ENCODE data around the gene CLEC4M.

CLEC4M gene

DNA sequence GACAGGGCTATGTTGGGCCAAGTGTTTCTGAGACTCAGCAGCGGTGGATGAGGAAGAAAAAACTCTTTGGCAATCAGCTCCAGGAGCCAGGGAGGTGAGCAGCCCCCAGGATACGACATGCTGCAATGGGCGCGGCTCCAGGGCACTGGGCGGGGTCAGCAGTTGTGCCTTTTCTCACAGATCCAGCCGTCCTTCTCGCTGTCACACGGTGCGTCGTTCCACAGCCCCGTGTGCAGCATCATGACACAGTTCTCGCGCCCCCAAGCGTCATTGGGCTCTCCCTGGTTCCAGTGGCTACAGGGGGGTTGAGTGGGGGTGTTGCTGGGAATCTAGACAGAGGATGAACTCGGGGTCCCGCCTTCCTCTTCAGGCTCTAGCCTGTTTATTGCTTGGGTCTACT lies 33.8 kb upstream of the CLEC4M start:
- Histone ChIP-seq H3K9me3 (ENCODE audit: insufficient read depth, low read length) (no peaks in the 10 kb centered on the region; the same call in 1 of the 2 replicates), H3K4me3 (ENCODE audit: insufficient read length, low read depth) (no peak overlapping the region), H3K4me1 (ENCODE audit: insufficient read depth, insufficient read length) (peaks cover 8% of the 10 kb centered on the region), H3K9ac (ENCODE audit: insufficient read length, low read depth) (no peak overlapping the region), H3K36me3 (ENCODE audit: insufficient read depth, insufficient read length, low read length) (no peaks in the 10 kb centered on the region), H3K27me3 (ENCODE audit: insufficient read depth, insufficient read length) (peaks cover 56% of the 10 kb centered on the region)
- TF ChIP-seq YY1 (IDR thresholded peaks at IDR 0.05; ENCODE audit: insufficient read depth, insufficient read length) (no peak), ZNF274 (IDR thresholded peaks at IDR 0.05; ENCODE audit: low read depth, low read length) (no peak), SUZ12 (IDR thresholded peaks at IDR 0.05; ENCODE audit: extremely low read depth, insufficient read depth, insufficient read length) (no peak)
- DNase-seq (ENCODE audit: low read depth, low spot score), result no peak

GRCh38 chr19:7729831-7730285 lies 33.2 kb upstream of the CLEC4M start:
- no peaks in the 10 kb centered on the region for H3K36me3 ChIP-seq (ENCODE audit: insufficient read depth, insufficient read length, low read length)
- peak overlapping the region; percentile 35 for H3K9ac ChIP-seq (ENCODE audit: insufficient read length, low read depth)
- H3K27me3 ChIP-seq (ENCODE audit: insufficient read depth, insufficient read length), result peaks cover 60% of the 10 kb centered on the region
- peaks cover 8% of the 10 kb centered on the region for H3K4me1 ChIP-seq (ENCODE audit: insufficient read depth, insufficient read length)
- TF ChIP-seq SUZ12 (IDR thresholded peaks at IDR 0.05; ENCODE audit: extremely low read depth, insufficient read depth, insufficient read length) (no peak), ZNF274 (IDR thresholded peaks at IDR 0.05; ENCODE audit: low read depth, low read length) (no peak), YY1 (IDR thresholded peaks at IDR 0.05; ENCODE audit: insufficient read depth, insufficient read length) (no peak)
- no peak overlapping the region for H3K4me3 ChIP-seq (ENCODE audit: insufficient read length, low read depth)
- no peak for DNase-seq (ENCODE audit: low read depth, low spot score)
- H3K9me3 ChIP-seq (ENCODE audit: insufficient read depth, low read length), result no peaks in the 10 kb centered on the region; the same call in 1 of the 2 replicates

DNA sequence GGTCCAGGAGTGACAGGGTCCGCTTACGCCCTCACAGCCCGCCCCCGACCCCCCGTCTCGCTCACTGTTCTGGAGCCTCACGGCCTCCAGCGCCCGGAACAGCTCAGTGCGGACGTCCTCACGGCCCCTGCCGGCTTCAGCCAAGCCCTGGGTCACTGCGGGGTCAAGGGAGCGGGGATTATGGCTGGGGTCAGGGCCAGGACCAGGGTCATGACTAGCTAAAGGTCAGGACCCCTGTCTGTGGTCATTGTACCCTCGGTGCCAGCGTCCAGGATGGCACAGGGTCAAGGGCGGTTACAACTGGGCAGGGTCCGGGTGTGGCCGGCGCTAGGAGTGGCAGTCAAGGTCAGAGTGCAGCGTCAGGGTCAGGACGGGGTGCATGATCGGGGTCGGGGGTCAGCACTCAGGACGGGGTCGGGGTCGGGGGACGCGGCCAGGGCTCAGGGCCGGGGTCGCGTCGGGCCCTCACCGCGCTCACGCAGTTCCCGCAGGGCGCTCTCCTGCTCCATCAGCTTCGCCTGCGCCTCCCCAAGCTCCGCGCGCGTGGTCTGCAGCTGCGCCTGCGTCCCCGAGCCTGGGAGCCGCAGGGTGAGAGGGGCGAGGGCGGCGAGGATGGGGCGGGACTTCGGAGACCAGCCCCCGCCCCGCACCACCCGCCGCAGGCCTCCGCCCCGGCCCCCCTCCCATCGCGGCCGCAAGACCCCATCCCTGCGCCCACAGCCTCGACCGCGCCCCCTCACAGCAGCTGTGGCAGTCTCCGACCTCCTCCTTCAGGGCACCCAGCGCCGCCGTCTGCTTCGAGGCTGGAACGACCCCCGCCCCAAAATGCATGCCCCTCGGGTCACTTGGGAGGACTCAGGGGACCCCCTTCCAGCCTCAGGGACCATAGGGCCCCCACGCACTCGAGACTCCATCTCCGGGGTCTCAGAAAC lies 32.5 kb upstream of the CLEC4M start:
- peaks cover 61% of the 10 kb centered on the region for H3K27me3 ChIP-seq (ENCODE audit: insufficient read depth, insufficient read length)
- H3K9ac ChIP-seq (ENCODE audit: insufficient read length, low read depth), result peak overlapping the region; percentile 35
- no peak for DNase-seq (ENCODE audit: low read depth, low spot score)
- no peaks in the 10 kb centered on the region for H3K36me3 ChIP-seq (ENCODE audit: insufficient read depth, insufficient read length, low read length)
- no peaks in the 10 kb centered on the region for H3K9me3 ChIP-seq (ENCODE audit: insufficient read depth, low read length)
- H3K4me1 ChIP-seq (ENCODE audit: insufficient read depth, insufficient read length), result peaks cover 8% of the 10 kb centered on the region
- TF ChIP-seq ZNF274 (IDR thresholded peaks at IDR 0.05; ENCODE audit: low read depth, low read length) (no peak), SUZ12 (IDR thresholded peaks at IDR 0.05; ENCODE audit: extremely low read depth, insufficient read depth, insufficient read length) (peak; percentile 26)
- peak overlapping the region; percentile 12 for H3K4me3 ChIP-seq (ENCODE audit: insufficient read length, low read depth)

GRCh38 chr19:7731218-7731595 lies 31.8 kb upstream of the CLEC4M start:
- Histone ChIP-seq H3K9me3 (ENCODE audit: insufficient read depth, low read length) (no peaks in the 10 kb centered on the region), H3K27me3 (ENCODE audit: insufficient read depth, insufficient read length) (peaks cover 68% of the 10 kb centered on the region), H3K4me1 (ENCODE audit: insufficient read depth, insufficient read length) (peaks cover 8% of the 10 kb centered on the region), H3K36me3 (ENCODE audit: insufficient read depth, insufficient read length, low read length) (no peaks in the 10 kb centered on the region), H3K9ac (ENCODE audit: insufficient read length, low read depth) (no peak overlapping the region), H3K4me3 (ENCODE audit: insufficient read length, low read depth) (no peak overlapping the region)
- TF ChIP-seq ZNF274 (IDR thresholded peaks at IDR 0.05; ENCODE audit: low read depth, low read length), result no peak
- TF ChIP-seq SUZ12 (IDR thresholded peaks at IDR 0.05; ENCODE audit: extremely low read depth, insufficient read depth, insufficient read length), result no peak
- no peak for TF ChIP-seq YY1 (IDR thresholded peaks at IDR 0.05; ENCODE audit: insufficient read depth, insufficient read length)
- no peak for DNase-seq (ENCODE audit: low read depth, low spot score)

DNA sequence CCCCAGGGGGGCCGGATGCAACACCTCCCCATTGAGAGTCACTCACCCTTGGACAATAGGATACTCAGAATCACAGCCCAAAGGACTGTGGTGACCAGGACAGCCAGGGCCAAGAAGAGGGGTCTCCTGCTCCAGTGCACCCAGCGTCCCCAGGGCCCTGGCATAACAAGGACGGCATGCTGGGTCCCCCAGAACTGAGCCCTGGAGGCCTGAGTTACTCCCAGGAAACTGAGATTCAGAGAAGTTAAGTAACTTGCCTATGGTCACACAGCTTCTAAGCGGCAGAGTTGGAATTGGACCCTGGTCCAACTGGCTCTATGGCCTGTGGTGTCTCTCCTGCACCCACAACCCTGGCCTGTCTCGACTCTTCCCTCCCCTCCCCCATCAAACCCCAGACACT lies 31.4 kb upstream of the CLEC4M start:
- no peak for DNase-seq (ENCODE audit: low read depth, low spot score)
- Histone ChIP-seq H3K4me1 (ENCODE audit: insufficient read depth, insufficient read length) (peaks cover 8% of the 10 kb centered on the region), H3K27me3 (ENCODE audit: insufficient read depth, insufficient read length) (peaks cover 68% of the 10 kb centered on the region), H3K36me3 (ENCODE audit: insufficient read depth, insufficient read length, low read length) (no peaks in the 10 kb centered on the region), H3K9ac (ENCODE audit: insufficient read length, low read depth) (no peak overlapping the region), H3K9me3 (ENCODE audit: insufficient read depth, low read length) (no peaks in the 10 kb centered on the region), H3K4me3 (ENCODE audit: insufficient read length, low read depth) (no peak overlapping the region)
- no peak for TF ChIP-seq ZNF274 (IDR thresholded peaks at IDR 0.05; ENCODE audit: low read depth, low read length)
- TF ChIP-seq YY1 (IDR thresholded peaks at IDR 0.05; ENCODE audit: insufficient read depth, insufficient read length), result no peak
- no peak for TF ChIP-seq SUZ12 (IDR thresholded peaks at IDR 0.05; ENCODE audit: extremely low read depth, insufficient read depth, insufficient read length)

DNA sequence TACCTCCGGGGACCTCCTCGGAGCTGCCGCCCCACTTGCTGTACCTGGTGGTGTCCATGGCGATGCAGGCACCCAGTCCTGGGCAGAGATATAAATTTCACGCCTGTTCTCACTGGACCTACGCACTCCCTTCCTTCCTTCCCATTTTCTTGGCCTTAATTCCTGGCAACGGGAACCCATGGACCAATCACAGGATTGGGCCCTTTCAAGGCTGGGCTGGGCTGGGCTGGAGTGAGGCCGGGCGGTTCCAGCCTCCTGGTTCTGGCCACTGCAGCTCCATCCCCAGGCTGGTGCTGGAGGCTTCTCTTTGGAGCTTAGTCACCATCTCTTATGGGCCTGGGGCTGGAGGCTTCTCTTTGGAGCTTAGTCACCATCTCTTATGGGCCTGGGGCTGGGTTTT lies 31.0 kb upstream of the CLEC4M start, which contains the start of gene CLEC4G:
CLEC4G (minus strand) TSS at position 66 of the 400 bp plus-strand sequence; CDS start at position 58, 8 bp downstream.
- no peak for TF ChIP-seq ZNF274 (IDR thresholded peaks at IDR 0.05; ENCODE audit: low read depth, low read length)
- no peak for TF ChIP-seq YY1 (IDR thresholded peaks at IDR 0.05; ENCODE audit: insufficient read depth, insufficient read length)
- no peak for TF ChIP-seq SUZ12 (IDR thresholded peaks at IDR 0.05; ENCODE audit: extremely low read depth, insufficient read depth, insufficient read length)
- H3K9me3 ChIP-seq (ENCODE audit: insufficient read depth, low read length), result no peaks in the 10 kb centered on the region
- no peak within 1 kb of the TSS for H3K4me3 ChIP-seq (ENCODE audit: insufficient read length, low read depth)
- no peak for DNase-seq (ENCODE audit: low read depth, low spot score)
- peaks cover 8% of the 10 kb centered on the region for H3K4me1 ChIP-seq (ENCODE audit: insufficient read depth, insufficient read length)
- H3K36me3 ChIP-seq (ENCODE audit: insufficient read depth, insufficient read length, low read length), result no peaks in the 10 kb centered on the region
- no peak within 1 kb of the TSS for H3K9ac ChIP-seq (ENCODE audit: insufficient read length, low read depth)
- H3K27me3 ChIP-seq (ENCODE audit: insufficient read depth, insufficient read length), result peaks cover 68% of the 10 kb centered on the region

DNA sequence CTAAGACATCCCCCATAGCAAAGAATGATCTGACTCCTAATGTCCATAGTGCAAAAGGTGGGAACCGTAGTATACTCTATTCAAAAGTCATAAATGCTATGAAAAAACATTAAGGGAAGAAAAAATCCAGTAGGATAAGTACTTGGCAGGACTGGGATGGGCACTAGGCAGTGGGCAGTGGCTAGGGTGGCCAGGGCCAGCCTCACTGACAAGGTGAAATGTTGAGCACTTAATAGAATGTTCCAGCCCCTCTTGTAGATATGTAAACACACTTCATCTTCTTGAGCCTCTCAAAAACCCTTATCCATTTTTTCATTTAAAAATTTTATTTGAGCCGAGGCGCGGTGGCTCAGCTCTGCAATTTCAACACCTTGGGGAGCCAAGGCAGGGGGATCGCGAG lies 29.7 kb upstream of the CLEC4M start:
- no peak for DNase-seq (ENCODE audit: low read depth, low spot score)
- TF ChIP-seq YY1 (IDR thresholded peaks at IDR 0.05; ENCODE audit: insufficient read depth, insufficient read length) (no peak), SUZ12 (IDR thresholded peaks at IDR 0.05; ENCODE audit: extremely low read depth, insufficient read depth, insufficient read length) (no peak), ZNF274 (IDR thresholded peaks at IDR 0.05; ENCODE audit: low read depth, low read length) (no peak)
- H3K27me3 ChIP-seq (ENCODE audit: insufficient read depth, insufficient read length), result peaks cover 56% of the 10 kb centered on the region
- H3K9ac ChIP-seq (ENCODE audit: insufficient read length, low read depth), result no peak overlapping the region
- H3K9me3 ChIP-seq (ENCODE audit: insufficient read depth, low read length), result no peaks in the 10 kb centered on the region
- peaks cover 8% of the 10 kb centered on the region for H3K4me1 ChIP-seq (ENCODE audit: insufficient read depth, insufficient read length)
- no peaks in the 10 kb centered on the region for H3K36me3 ChIP-seq (ENCODE audit: insufficient read depth, insufficient read length, low read length)
- no peak overlapping the region for H3K4me3 ChIP-seq (ENCODE audit: insufficient read length, low read depth)

Data from NT2/D1 (cell line).